Measurements from ENCODE around the gene DSCAML1. TPM values are rescaled to one million over a fixed set of nuclear protein-coding genes. Genes with fewer than 3 reads are reported as not detected.

The DSCAML1 gene
- total and polyA plus RNA-seq, 10 of the 15 experiments (the other 5 are each of a cell fraction or from before 2014, with no cell fraction given) = 0.03 to 0.18 (median 0.06) TPM; not detected in 1

- TF ChIP-seq POU2F2 (IDR thresholded peaks at IDR 0.05; ENCODE audit: borderline replicate concordance, low read depth, low read length) = peak; percentile 23; the same call in 1 of the 3 replicates
- TF ChIP-seq TCF7 (IDR thresholded peaks at IDR 0.05; ENCODE audit: borderline replicate concordance) = no peak
- TF ChIP-seq PAX5 (IDR thresholded peaks at IDR 0.05; ENCODE audit: borderline replicate concordance, low read depth, low read length) = no peak
- TF ChIP-seq SRF (IDR thresholded peaks at IDR 0.05; ENCODE audit: low read depth in 2 of 2, low read length in 2 of 2) = no peak
- TF ChIP-seq WRNIP1 (IDR thresholded peaks at IDR 0.05; ENCODE audit: borderline replicate concordance, low read depth, low read length) = 0 out of 2 replicates have a peak, but pooled peaks have one; percentile 13
- peak; percentile 84 for TF ChIP-seq RAD51 (IDR thresholded peaks at IDR 0.05)
- no peak for TF ChIP-seq EED (IDR thresholded peaks at IDR 0.05; ENCODE audit: low read depth)
- TF ChIP-seq CTCF (IDR thresholded peaks at IDR 0.05 in 2 of 3, conservative IDR thresholded peaks at IDR 0.05 in 1 of 3; ENCODE audit: control insufficient read depth in 2 of 3, extremely low read depth in 1 of 3, insufficient read depth in 1 of 3, low read depth in 3 of 3, low read length in 3 of 3) = peak; percentile 98 to 100 (median 99)
- TF ChIP-seq SUZ12 (IDR thresholded peaks at IDR 0.05; ENCODE audit: unreplicated experiment) = no peak
- peak; percentile 26; the same call in 1 of the 2 replicates for TF ChIP-seq CREB1 (IDR thresholded peaks at IDR 0.05; ENCODE audit: low read depth)
- TF ChIP-seq SMC3 (IDR thresholded peaks at IDR 0.05; ENCODE audit: borderline replicate concordance, low read length) = peak; percentile 98
- TF ChIP-seq RAD21 (IDR thresholded peaks at IDR 0.05; ENCODE audit: insufficient read depth, low read depth, low read length) = peak; percentile 95
- TF ChIP-seq HCFC1 (IDR thresholded peaks at IDR 0.05; ENCODE audit: low read length) = peak; percentile 34
- peak; percentile 37; the same call in 1 of the 2 replicates for TF ChIP-seq ZSCAN29 (IDR thresholded peaks at IDR 0.05)
Observed at GRCh38 chr11:117817368-117818040, 20.5 kb upstream of the DSCAML1 start (continued).

Measured in GM12878 (cell line).